Measurements from ENCODE around the gene CDCP2. TPM values are rescaled to one million over a fixed set of nuclear protein-coding genes. Genes with fewer than 3 reads are reported as not detected.

CDCP2 gene
- total and polyA plus RNA-seq, 2 of the 8 experiments (the other 6 are each of a cell fraction or from before 2014, with no cell fraction given), result not detected

- peaks cover 7 to 22% (median 15%) of the 10 kb centered on the region in 4 experiments for H3K4me1 ChIP-seq (replicated peaks in 1 of 4; ENCODE audit: control insufficient read depth in 3 of 4, insufficient read depth in 4 of 4, low read length in 3 of 4)
- H2BK12ac ChIP-seq (ENCODE audit: low read depth, low read length), result 0 out of 2 replicates have a peak overlapping the region, but pooled peaks have one; percentile 60
- H4K8ac ChIP-seq (ENCODE audit: extremely low read depth, insufficient read depth, low read length), result no peak overlapping the region
- no peak overlapping the region for H3K9ac ChIP-seq (replicated peaks in 1 of 4; ENCODE audit: extremely low read depth in 1 of 4, low read depth in 3 of 4, low read length in 3 of 4)
- H2AK5ac ChIP-seq (ENCODE audit: low read depth, low read length), result no peak overlapping the region
- H2BK20ac ChIP-seq (ENCODE audit: low read length), result 0 out of 2 replicates have a peak overlapping the region, but pooled peaks have one; percentile 72
- H3K79me1 ChIP-seq (ENCODE audit: low read depth, low read length), result no peaks in the 10 kb centered on the region
- H3K27ac ChIP-seq (ENCODE audit: low read depth, low read length), result no peak overlapping the region
- no peaks in the 10 kb centered on the region for H4K20me1 ChIP-seq (replicated peaks in 1 of 2; ENCODE audit: control insufficient read depth in 1 of 2, insufficient read depth in 2 of 2, low read length in 2 of 2)
- no peak overlapping the region for H3K18ac ChIP-seq (ENCODE audit: extremely low read depth, low read length)
- H4K91ac ChIP-seq (replicated peaks; ENCODE audit: insufficient read length, low read length), result peak overlapping the region; percentile 30
- POLR2A ChIA-PET (ENCODE audit: partially characterized antibody), result interaction anchor here (1.4 to 1.7 kb wide), 4 partner anchors 9 to 75 kb away, joined by 3 to 6 read pairs (median 4); partner anchors contain the start of gene MRPL37
- no peak overlapping the region for H3K56ac ChIP-seq (replicated peaks; ENCODE audit: insufficient read length, low read depth, low read length)
- no peak for DNase-seq (ENCODE audit: low read depth in 1 of 2, low spot score in 2 of 2)
- CTCF ChIA-PET (ENCODE audit: partially characterized antibody), result interaction anchor here (0.5 to 9.7 kb wide), 20 partner anchors 10 to 485 kb away, joined by 3 to 110 read pairs (median 4); partner anchors contain the start of genes CYB5RL and MRPL37
- no peak overlapping the region for H2BK5ac ChIP-seq (ENCODE audit: low read depth, low read length)
- no peak overlapping the region for H2AFZ ChIP-seq (ENCODE audit: low read length)
- H3K4ac ChIP-seq (replicated peaks; ENCODE audit: insufficient read length, low read depth, low read length), result peak overlapping the region; percentile 9
- no peak overlapping the region for H3K4me2 ChIP-seq (ENCODE audit: insufficient read depth in 1 of 2, low read depth in 2 of 2, low read length in 2 of 2)
- H3K14ac ChIP-seq (ENCODE audit: insufficient read length), result no peak overlapping the region
- H3K23me2 ChIP-seq (ENCODE audit: low read depth, low read length), result peaks cover 5% of the 10 kb centered on the region; the same call in 1 of the 2 replicates
- H3K36me3 ChIP-seq (ENCODE audit: control insufficient read depth in 2 of 4, insufficient read depth in 4 of 4, low read length in 3 of 4), result no peaks in the 10 kb centered on the region
- WGBS, 2 experiments (ENCODE audit: extremely low coverage in 1 of 2, insufficient coverage in 1 of 2, insufficient read length in 1 of 2, insufficient replicate concordance in 2 of 2, low coverage in 1 of 2, low lambda C conversion rate in 2 of 2, missing lambda C conversion rate in 1 of 2), result 81% methylated on average over 8 of the region's 8 CpGs; no CpG with 5 or more reads in 1 of the 2 experiments
- H3K27me3 ChIP-seq (replicated peaks in 1 of 4; ENCODE audit: control insufficient read depth in 3 of 4, extremely low read depth in 1 of 4, insufficient read depth in 3 of 4, low read length in 3 of 4), result peaks cover 0 to 11% (median 6%) of the 10 kb centered on the region in 4 experiments; a peak in 5 of 7 replicates
- H4K5ac ChIP-seq (ENCODE audit: insufficient read length, low read depth, low read length), result no peak overlapping the region
- FAIRE-seq, result no peak
- H3K79me2 ChIP-seq (ENCODE audit: control insufficient read depth in 1 of 2, insufficient read depth in 2 of 2, low read length in 2 of 2), result no peaks in the 10 kb centered on the region
- H2BK15ac ChIP-seq (ENCODE audit: low read length), result no peak overlapping the region; the same call in 1 of the 2 replicates
- H3K9me3 ChIP-seq (ENCODE audit: insufficient read depth in 2 of 2, low read depth in 1 of 2, low read length in 1 of 2), result no peaks in the 10 kb centered on the region
- H3K4me3 ChIP-seq (ENCODE audit: extremely low read depth in 1 of 4, insufficient read depth in 2 of 4, low read depth in 3 of 4, low read length in 4 of 4), result no peak overlapping the region
- no peak overlapping the region for H2BK120ac ChIP-seq (replicated peaks; ENCODE audit: low read depth, low read length)
- no peak overlapping the region for H3K23ac ChIP-seq (ENCODE audit: insufficient read length)
- peak; percentile 46 to 55 (median 52) for TF ChIP-seq CTCF (IDR thresholded peaks at IDR 0.05; ENCODE audit: control extremely low read depth in 1 of 3, insufficient read depth in 1 of 3, low read depth in 1 of 3, low read length in 3 of 3)
- TF ChIP-seq HDAC2 (IDR thresholded peaks at IDR 0.05; ENCODE audit: borderline replicate concordance in 1 of 2, low read depth in 2 of 2, low read length in 2 of 2), result no peak
- TF ChIP-seq SIRT6 (IDR thresholded peaks at IDR 0.05; ENCODE audit: low read length), result no peak
- no peak for TF ChIP-seq CREB1 (IDR thresholded peaks at IDR 0.05)
- TF ChIP-seq CBX5 (IDR thresholded peaks at IDR 0.05; ENCODE audit: low read depth, low read length), result no peak
- TF ChIP-seq RAD21 (IDR thresholded peaks at IDR 0.05 in 1 of 2, conservative IDR thresholded peaks at IDR 0.05 in 1 of 2; ENCODE audit: low read depth in 2 of 2, low read length in 2 of 2), result peak; percentile 60 to 74
- TF ChIP-seq ATF3 (IDR thresholded peaks at IDR 0.05; ENCODE audit: insufficient read depth, low read depth, low read length), result no peak
- no peak for TF ChIP-seq MAFK (IDR thresholded peaks at IDR 0.05; ENCODE audit: low read depth, low read length)
Measured at GRCh38 chr1:54125386-54126070, 27.3 kb downstream of the CDCP2 start.

Measured in H1 (cell line).